Suprapubic skin (tissue), 4 donors: Measurements from ENCODE around the gene CHN1. TPM values are rescaled to one million over a fixed set of nuclear protein-coding genes. Genes with fewer than 3 reads are reported as not detected.

Experiments used
- DNase-seq, 2 donors: peaks; one replicate each; pipeline ENCODE4 v3.0.0-alpha.2; 2019; ENCODE audit warnings: low spot score in 2 of 2
- H3K27ac ChIP-seq: fragments of 200-600 bp; sonication (generic); one replicate; pipeline ENCODE4 v1.5.1; 2019
- H3K27me3 ChIP-seq: fragments of 200-600 bp; sonication (generic); one replicate; pipeline ENCODE4 v1.5.1; 2019
- H3K36me3 ChIP-seq: fragments of 200-600 bp; sonication (generic); one replicate; pipeline ENCODE4 v1.5.1; 2019
- H3K4me1 ChIP-seq: fragments of 200-600 bp; sonication (generic); one replicate; pipeline ENCODE4 v1.5.1; 2019
- H3K4me3 ChIP-seq: fragments of 200-600 bp; sonication (generic); one replicate; pipeline ENCODE4 v1.5.1; 2019; ENCODE audit warnings: mild to moderate bottlenecking
- H3K9me3 ChIP-seq: fragments of 200-600 bp; sonication (generic); one replicate; pipeline ENCODE4 v1.5.1; 2019
- EP300 ChIP-seq: sonication (generic); formaldehyde crosslinking; IDR thresholded peaks from one replicate; pipeline ENCODE4 v1.6.1; 2017; ENCODE audit warnings: antibody characterized with exemption
- POLR2A ChIP-seq, 2 donors: fragments of 450-650 bp; IDR thresholded peaks; one replicate each; pipeline ENCODE4 v1.6.1; 2017; ENCODE audit warnings: antibody characterized with exemption in 2 of 2, mild to moderate bottlenecking in 2 of 2, moderate library complexity in 2 of 2
- POLR2AphosphoS5 ChIP-seq, 3 donors: sonication (generic); formaldehyde crosslinking; IDR thresholded peaks; one replicate each; pipeline ENCODE4 v1.6.1; 2017; ENCODE audit warnings: antibody characterized with exemption in 3 of 3
- WGBS: methylation state at CpG from one replicate; pipeline ENCODE4 v1.1.5; 2018; 5-methylcytosine and 5-hydroxymethylcytosine counted together
- total RNA-seq, 4 donors: library from RNA; depleted of rRNA; stranded (reverse); fragments of >200 nt; gene quantifications; one replicate each; pipeline ENCODE4 v1.1.0, GENCODE V29; 2016
- TF ChIP-seq, protein P1 (sequence below), 2 donors: fragments of 200-600 bp in 1 of 2; fragments of 450-650 bp in 1 of 2; sonication (generic) in 1 of 2; IDR thresholded peaks; one replicate each; pipeline ENCODE4 v1.5.1; 2016 to 2019; ENCODE audit warnings: antibody characterized with exemption in 2 of 2, mild to moderate bottlenecking in 1 of 2, moderate library complexity in 1 of 2

CHN1 gene
- total RNA-seq, 4 donors from 2014 or later, result 1.6 to 4.9 (median 3.6) TPM

DNA sequence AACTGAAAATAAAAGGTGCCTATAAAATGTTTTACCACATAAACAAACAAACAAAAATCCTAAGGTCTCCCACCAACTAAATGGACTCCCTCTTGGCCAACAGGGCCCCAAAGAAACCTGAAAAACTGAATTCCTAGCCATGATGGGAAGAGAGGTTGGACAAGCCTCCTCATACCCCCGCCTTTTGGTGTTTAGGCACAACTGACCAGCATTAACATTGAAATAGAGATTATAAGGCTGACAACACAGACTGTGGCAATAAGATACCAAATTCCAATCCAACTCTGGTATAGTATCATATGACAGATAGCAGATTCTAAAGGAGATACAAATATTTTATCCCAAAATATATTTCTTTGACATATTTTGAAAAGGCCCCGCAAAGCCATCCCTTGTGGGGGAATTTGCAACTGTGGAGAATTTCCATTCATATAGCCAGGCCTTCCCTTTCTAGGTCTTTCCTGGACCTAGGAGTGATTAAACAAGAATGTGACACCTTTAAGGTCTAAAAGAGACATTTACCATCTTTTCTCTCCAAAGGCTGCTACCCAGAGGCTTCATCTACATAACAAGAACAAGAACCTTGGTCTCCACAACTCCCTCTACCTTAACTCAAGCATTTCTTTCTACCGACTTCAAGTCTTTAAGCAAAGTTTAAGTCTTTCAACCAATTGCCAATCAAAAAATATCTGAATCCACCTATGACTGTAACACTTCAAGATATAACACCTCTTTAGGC is 80.0 kb downstream of the CHN1 start:
- Histone ChIP-seq H3K9me3 (no peaks in the 10 kb centered on the region), H3K4me1 (no peaks in the 10 kb centered on the region), H3K36me3 (no peaks in the 10 kb centered on the region), H3K27ac (no peak overlapping the region), H3K4me3 (no peak overlapping the region), H3K27me3 (no peaks in the 10 kb centered on the region)
- 79% methylated on average over 3 of the region's 3 CpGs for WGBS
- DNase-seq, result no peak
- TF ChIP-seq, protein P1, sequence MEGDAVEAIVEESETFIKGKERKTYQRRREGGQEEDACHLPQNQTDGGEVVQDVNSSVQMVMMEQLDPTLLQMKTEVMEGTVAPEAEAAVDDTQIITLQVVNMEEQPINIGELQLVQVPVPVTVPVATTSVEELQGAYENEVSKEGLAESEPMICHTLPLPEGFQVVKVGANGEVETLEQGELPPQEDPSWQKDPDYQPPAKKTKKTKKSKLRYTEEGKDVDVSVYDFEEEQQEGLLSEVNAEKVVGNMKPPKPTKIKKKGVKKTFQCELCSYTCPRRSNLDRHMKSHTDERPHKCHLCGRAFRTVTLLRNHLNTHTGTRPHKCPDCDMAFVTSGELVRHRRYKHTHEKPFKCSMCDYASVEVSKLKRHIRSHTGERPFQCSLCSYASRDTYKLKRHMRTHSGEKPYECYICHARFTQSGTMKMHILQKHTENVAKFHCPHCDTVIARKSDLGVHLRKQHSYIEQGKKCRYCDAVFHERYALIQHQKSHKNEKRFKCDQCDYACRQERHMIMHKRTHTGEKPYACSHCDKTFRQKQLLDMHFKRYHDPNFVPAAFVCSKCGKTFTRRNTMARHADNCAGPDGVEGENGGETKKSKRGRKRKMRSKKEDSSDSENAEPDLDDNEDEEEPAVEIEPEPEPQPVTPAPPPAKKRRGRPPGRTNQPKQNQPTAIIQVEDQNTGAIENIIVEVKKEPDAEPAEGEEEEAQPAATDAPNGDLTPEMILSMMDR (IDR thresholded peaks at IDR 0.05), result no peak
- TF ChIP-seq POLR2A (IDR thresholded peaks at IDR 0.05) (no peak), EP300 (no peak), POLR2AphosphoS5 (IDR thresholded peaks at IDR 0.05) (no peak)

DNA sequence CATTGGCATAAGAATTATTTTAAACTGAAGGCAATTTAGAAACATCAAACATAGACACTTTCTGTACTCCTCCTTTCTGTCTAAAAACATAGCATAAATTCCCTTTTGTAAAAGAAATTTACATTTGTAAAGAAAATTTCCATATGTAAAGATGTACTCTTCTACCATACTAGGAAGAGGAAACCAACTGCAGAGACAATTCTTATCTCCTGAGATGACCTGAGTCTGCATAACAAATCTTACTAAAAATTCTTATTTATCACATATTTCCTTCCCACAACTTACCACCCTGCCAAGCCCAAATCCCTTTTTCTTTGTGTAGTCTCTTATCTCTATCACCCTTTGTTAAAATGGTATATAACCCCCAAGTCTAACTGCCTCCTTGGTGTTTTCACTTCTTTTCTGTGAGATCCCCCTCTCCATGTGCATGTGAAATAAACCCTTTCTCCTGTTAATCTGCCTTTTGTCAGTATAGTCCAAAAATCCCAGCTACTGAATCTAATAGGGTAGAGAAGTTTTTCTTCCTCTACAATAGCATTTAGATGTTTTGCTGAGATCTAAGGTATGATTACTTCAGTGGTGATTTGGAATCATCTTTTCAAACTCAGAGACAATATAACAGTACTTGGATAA is 81.0 kb downstream of the CHN1 start:
- H3K9me3 ChIP-seq, result no peaks in the 10 kb centered on the region
- H3K27ac ChIP-seq, result no peak overlapping the region
- TF ChIP-seq, protein P1 (IDR thresholded peaks at IDR 0.05), result no peak
- H3K27me3 ChIP-seq, result no peaks in the 10 kb centered on the region
- H3K4me1 ChIP-seq, result no peaks in the 10 kb centered on the region
- H3K4me3 ChIP-seq, result no peak overlapping the region
- no peaks in the 10 kb centered on the region for H3K36me3 ChIP-seq
- DNase-seq, result no peak

DNA sequence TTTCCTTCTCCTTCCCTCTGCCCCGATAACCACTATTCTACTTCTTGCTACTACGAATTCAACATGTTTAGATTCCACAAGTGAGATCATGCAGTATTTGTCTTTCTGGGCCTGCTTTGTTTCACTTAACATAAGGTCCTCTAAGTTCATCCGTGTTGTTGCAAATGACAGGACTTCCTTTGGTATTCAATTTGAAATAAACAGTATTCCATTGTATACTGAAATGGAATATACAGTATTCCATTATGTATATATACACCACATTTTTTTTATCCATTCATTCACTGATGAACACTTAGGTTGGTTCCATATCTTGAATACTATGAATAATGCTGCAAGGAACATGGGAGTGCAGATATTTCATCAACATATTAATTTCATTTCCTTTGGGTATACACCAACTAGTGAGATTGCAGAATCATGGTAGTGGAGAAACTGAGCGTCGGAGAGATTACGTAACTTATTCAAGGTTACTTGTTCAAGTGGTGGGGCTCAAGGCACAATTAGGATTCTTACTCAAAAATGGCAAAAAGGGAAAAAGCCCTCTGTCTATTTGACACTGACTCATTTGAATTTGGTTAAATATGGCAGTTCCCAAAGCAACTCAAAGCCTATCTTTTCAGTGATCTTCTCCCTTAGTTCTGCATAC is 85.1 kb downstream of the CHN1 start:
- H3K36me3 ChIP-seq, result no peaks in the 10 kb centered on the region
- H3K4me3 ChIP-seq, result no peak overlapping the region
- no peak for DNase-seq
- 88% methylated on average over 6 of the region's 6 CpGs for WGBS
- no peak for TF ChIP-seq POLR2AphosphoS5 (IDR thresholded peaks at IDR 0.05)
- TF ChIP-seq, protein P1 (IDR thresholded peaks at IDR 0.05), result no peak
- no peak for TF ChIP-seq EP300
- no peak for TF ChIP-seq POLR2A (IDR thresholded peaks at IDR 0.05)
- H3K27me3 ChIP-seq, result no peaks in the 10 kb centered on the region
- no peaks in the 10 kb centered on the region for H3K9me3 ChIP-seq
- no peak overlapping the region for H3K27ac ChIP-seq
- H3K4me1 ChIP-seq, result no peaks in the 10 kb centered on the region

DNA sequence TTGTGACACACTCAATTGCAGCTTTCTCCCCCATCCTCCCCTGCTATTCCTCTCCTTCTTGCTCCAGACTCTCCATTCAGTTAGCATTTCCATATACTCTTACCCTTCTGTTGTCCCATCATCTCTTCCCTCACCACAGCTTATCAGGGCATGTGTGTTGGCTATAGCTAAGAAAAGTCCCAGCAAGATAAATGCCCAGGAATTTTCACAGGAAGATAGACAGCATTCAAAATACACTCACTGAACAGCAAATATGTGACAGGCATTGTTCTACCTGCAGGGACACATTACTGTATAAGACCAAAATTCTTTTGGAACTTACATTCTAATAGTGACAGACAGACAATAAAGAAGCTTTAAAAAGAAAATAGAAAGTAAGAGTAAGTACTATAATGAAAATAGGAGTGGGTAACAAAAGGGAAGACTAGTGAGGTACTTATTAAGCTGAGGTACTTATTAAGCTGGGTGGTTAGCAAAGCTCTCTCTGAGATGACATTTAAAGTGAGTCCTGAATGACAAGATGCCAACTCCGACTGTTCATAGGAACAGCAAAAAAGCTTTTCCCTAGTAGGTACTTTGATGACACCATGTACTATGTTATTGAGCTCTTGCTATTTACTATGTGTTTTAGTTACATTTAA is 86.2 kb downstream of the CHN1 start:
- Histone ChIP-seq H3K27ac (no peak overlapping the region), H3K4me3 (no peak overlapping the region), H3K4me1 (no peaks in the 10 kb centered on the region), H3K27me3 (no peaks in the 10 kb centered on the region), H3K9me3 (no peaks in the 10 kb centered on the region), H3K36me3 (no peaks in the 10 kb centered on the region)
- no peak for DNase-seq
- 80% methylated on average over 1 of the region's 1 CpG for WGBS
- TF ChIP-seq POLR2A (IDR thresholded peaks at IDR 0.05), result no peak
- TF ChIP-seq POLR2AphosphoS5 (IDR thresholded peaks at IDR 0.05), result no peak
- TF ChIP-seq EP300, result no peak
- TF ChIP-seq, protein P1 (IDR thresholded peaks at IDR 0.05), result no peak
